NAMALWA (cell line): ENCODE data around the gene ATP11A.

Experiments
- DNase-seq: peaks from one replicate; pipeline ENCODE4 v3.0.0-alpha.2; 2015; ENCODE audit warnings: low spot score

Gene ATP11A

DNA sequence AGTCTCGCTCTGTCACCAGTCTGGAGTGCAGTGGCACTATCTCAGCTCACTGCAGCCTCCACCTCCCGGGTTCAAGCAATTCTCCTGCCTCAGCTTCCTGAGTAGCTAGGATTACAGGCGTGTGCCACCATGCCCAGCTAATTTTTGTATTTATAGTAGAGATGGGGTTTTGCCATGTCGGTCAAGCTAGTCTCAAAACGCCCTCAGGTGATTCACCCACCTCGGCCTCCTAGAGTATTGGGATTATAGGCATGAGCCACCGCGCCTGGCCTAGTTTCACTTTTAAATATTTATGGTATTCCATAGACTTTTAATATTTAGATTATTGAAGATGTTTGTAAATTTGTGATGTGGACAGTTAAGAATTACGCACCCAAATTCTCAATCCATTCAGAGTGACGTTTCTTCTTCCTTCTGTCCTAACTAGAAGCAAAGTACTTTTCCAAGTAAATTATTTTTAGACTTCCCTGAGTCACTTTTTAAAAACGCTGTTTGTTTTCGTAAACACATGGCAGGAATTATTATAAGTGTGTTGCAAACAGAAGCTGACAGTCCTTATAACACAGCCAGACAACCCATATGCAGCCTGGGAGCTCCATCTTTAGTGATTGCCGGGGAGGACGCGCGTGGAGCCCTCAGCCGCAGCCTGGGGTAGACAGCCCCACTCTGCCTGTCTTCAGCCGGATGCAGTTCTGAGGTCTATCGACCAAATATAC is 131.7 kb downstream of the ATP11A start:
- no peak for DNase-seq

DNA sequence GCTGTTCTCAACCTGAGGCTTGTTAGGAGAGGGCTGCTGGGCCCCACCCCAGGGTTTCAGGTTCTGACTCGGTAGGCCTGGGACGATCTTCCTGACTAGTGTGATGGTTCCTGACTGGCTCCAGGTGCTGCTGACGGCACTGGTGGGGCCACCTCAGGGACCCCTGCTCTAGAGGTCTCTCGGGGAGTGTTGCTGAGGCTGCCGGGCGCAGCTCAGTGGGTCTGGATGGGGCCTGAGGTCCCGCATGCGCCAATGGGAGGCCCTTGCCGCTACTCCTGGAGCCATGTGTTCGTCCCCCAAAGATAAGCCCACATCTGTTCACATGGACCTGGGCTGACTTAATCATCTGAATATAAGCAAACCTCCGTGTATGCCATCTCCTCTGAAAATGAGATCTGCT is 133.0 kb downstream of the ATP11A start:
- DNase-seq: no peak

DNA sequence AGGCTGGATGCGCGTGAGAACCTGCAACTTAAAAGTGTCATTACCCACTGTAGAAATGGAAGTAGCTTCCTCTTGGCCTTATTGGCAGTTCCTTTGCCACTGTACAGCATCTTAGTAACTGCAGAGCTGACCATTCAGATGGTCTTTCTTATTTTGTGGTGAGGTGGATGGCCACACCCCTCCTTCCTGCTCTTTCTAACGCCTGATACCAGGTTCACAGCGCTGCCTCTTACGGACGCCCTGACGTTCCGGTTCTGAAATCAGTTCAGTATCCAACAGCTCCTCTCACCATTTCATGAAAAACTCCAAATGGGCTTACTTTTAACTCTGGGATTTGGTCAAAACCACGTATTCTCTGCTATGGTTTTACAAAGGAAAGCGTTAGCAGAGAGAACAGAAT is 134.6 kb downstream of the ATP11A start:
- no peak for DNase-seq

DNA sequence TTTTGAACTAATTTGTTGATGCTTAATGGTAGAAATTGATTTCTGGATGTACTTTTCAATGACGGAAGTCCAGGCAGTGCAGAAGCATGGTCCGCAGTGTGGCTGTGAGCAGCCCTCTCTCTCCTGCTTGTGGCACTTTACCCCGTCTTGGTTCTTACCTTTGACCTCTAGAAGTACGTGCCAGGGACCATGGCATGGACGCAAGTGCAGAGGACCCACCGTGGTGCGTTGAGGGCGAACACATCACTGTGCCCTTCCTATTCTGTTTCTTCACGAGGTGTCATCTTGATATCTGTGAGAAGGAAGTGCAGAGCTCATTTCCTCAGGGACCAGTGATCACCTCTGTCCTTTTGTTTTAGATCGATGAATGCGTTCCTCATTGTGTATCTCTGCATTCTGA is 135.2 kb downstream of the ATP11A start:
- no peak for DNase-seq

DNA sequence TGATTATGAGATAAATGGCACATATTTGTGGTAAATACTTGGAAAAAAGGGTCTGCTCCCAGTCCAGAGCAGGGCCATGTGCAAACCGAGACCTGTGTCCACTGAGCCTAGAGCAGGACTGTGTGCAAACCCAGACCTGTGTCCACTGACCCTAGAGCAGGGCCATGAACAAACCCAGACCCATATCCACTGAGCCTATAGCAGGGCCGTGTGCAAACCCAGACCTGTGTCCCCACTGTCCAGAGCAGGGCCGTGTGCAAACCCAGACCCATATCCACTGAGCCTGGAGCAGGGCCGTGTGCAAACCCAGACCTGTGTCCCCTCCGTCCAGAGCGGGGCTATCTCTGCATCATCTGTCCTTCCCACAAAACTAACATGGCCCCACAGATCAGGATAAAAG is 136.0 kb downstream of the ATP11A start:
- DNase-seq: no peak

DNA sequence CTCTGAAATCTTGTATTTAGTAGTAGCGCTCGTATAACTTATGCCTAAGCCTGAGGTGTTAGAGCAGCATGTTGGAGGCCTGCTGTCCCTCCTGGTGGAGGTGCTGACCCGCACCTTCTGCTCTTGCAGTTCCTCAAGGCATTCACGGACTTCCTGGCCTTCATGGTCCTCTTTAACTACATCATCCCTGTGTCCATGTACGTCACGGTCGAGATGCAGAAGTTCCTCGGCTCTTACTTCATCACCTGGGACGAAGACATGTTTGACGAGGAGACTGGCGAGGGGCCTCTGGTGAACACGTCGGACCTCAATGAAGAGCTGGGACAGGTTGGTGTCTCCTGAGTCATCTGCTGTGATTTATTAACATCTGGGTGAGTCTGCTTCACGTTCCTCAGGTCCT is 136.7 kb downstream of the ATP11A start:
- DNase-seq: no peak

DNA sequence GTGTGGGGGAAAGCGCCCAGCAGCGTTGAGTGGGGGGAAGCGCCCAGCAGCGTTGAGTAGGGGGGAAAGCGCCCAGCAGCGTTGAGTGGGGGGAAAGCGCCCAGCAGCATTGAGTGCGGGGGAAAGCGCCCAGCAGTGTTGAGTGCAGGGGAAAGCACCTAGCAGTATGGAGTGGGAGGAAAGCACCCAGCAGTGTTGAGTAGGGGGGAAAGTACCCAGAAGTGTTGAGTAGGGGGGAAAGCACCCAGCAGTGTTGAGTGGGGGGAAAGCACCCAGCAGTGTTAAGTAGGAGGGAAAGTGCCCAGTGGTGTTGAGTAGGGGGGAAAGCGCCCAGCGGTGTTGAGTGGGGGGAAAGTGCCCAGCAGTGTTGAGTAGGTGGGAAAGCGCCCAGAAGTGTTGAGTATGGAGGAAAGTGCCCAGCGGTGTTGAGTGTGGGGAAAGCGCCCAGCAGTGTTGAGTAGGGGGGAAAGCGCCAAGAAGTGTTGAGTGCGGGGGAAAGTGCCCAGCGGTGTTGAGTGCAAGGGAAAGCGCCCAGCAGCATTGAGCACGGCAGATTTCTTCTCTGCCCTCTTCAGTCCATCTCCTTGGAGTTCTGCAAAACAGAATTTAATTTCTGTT is 138.4 kb downstream of the ATP11A start:
- peak; percentile 75 for DNase-seq

DNA sequence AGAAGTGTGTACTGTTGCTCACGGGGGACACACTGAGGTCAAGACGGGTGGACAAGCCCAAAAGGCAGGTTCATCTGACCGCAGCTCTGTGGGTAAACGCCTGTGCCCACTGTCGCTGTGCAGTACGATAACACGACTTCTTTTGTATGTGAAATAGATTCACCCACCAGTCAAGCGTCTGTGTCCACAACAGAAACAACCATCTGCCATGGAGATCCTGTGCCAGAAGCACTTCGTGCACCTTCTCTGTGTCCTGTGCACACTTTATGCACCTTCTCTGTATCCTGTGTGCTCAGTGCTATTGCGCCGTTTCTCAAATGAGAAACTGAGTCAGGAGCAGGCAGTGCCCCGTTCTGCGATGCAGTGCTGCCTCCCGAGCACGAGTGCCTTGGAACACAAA is 138.9 kb downstream of the ATP11A start:
- DNase-seq: no peak

DNA sequence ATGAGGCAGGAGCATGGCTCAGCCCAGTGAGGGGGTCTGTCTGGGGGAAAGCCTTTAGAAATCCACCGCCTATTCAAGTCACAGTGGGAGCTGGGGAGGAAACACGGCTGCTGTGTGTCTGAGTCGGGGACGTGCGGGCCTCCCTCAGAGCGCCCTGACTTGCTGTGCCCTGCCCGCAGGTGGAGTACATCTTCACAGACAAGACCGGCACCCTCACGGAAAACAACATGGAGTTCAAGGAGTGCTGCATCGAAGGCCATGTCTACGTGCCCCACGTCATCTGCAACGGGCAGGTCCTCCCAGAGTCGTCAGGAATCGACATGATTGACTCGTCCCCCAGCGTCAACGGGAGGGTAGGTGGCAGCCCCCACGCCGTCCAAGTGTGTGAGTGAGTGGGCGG is 141.4 kb downstream of the ATP11A start:
- no peak for DNase-seq

DNA sequence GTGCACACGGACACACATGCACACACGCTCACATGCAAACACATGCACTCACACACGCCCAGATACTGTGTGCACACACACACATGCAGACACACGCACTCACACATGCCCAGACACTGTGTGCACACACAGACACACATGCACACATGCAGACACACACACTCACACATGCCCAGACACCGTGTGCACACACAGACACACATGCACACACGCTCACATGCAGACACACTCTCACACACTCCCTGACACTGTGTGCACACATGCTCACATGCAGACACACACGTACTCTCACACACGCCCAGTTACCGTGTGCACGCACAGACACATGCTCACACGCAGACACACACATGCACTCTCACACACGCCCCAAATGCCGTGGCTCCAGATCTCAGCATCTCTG is 142.0 kb downstream of the ATP11A start:
- DNase-seq: no peak

DNA sequence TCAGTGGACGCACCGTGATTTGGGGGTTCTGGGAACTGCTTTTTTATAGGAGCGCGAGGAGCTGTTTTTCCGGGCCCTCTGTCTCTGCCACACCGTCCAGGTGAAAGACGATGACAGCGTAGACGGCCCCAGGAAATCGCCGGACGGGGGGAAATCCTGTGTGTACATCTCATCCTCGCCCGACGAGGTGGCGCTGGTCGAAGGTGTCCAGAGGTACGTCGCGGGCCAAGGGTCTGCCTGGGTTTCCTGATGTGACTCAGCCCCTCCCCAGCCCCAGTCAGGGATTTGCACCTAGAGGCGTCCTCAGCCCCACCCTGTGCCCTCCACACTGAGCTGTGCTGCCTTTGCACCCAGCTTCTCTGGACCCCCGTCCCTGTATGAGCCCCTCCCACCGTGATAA is 143.0 kb downstream of the ATP11A start:
- no peak for DNase-seq

DNA sequence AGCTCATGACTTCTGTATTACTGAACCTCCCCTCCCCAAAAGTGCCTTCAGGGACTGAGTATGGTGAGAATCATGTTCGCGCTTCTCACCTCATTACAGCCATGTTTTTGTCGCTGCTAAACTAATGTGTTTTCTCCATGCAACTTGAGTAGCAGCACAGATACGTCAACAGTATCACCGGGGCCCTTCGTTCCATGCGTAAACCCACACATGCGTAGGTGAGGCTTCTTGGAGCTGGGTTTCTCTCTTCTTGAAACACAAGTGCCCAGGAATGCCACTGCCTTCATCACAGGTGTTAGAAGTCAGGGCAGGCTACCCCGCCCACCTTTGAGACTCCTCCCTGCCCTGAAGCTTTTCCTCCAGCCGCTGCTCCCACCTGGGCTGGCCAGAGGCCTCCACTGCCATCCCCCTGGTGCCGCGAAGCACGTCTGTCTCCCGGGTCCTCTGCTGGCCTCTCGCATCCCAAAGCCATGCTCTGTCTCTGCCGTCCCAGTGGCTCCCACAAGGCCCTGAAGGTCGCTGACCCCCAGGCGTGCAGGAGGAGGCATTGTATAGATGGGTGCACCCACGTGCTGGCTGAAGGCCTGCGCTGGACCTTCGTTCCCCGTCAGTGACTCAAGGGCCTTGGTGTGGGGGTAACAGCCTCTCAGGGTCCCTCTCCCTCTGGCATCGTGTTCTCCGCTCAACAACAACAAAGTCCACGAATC is 143.9 kb downstream of the ATP11A start:
- DNase-seq: no peak

DNA sequence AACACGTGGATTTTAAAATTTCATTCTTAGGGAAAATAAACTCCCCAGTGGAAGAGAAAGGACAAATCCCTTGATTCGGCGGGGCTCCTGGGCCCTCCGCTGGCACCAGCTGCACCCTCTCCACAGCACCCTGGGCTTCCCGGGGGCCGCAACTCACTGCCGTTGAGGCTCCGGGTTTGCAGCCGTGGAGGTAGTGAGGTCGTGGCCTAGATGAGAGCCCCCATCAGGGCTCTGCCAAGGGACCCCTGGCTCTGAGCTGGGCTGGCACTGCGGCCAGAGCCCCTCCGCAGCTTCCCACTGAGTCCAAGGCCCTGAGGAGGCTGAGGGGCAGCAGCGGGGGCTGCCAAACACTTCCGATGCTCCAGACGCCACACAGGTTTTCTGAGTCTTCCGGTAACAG is 145.5 kb downstream of the ATP11A start:
- DNase-seq: no peak

DNA sequence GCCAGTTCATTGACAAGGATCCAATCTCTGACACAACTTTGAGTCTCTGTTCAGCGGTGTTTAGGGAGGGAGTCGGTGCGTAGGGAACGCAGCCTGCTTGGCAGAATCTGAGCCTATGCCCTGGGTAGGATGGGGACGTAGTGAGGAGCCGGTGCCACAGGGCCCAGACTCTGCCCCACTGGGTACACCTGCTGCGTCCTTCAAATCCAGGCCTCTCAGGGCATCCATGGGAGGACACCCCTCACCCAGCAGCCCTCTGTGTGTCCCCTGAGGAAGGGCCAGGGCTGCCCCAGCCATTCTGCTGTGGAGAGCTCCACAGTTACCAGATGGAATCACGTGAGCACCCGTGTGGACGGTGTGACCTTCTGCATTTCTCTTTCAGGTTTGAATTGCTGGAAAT is 146.0 kb downstream of the ATP11A start:
- DNase-seq: no peak

DNA sequence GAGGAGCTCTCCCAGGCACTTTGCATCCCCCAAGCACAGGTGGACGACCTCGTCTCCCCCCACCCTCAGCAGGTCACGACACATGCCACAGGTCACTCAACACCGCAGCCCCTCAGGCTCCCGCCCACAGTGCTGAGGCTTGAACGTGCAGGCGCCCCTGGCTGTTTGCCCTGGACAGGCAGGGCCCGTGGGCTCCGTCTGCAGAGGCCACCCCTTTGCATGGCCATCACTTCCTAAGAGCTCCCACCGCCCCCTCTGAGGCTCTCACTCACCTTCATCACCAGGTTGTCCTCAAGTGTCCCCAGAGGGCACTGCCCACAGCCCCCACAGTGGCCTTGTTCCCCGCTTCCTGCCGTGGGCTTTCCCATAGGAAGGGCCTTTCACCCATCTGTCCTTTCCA is 147.1 kb downstream of the ATP11A start:
- DNase-seq: no peak

DNA sequence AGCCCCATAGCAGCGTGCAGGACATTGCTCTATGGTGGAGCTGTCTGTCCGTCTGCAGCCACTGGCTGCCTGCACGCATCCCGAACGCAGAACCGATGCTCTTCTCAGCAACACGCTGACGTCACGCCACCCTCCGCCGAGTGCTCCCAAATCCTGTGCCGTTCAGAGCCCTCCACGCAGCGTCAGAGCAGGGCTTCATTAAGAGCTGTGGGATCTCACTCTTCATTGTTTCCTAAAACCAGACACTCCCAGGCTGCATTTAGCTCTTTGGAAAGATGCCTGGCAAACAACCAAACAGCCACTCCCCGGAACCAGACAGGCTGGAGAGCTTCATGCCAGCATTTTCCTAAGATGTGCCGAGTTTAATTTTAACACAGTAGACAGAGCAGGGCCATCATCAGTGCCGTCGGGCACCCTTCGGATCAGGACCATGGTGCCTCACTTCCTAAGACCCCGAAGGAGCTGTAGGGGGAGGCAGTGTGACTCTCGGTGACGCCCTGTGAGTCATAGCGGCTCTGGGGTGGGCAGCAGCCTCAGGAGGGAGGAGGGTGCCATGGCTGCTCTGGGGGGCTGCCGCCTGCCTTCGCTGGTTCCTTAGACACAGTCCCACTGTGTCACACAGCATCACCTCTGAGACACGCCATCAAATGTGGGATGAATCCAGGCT is 147.7 kb downstream of the ATP11A start:
- DNase-seq: no peak

DNA sequence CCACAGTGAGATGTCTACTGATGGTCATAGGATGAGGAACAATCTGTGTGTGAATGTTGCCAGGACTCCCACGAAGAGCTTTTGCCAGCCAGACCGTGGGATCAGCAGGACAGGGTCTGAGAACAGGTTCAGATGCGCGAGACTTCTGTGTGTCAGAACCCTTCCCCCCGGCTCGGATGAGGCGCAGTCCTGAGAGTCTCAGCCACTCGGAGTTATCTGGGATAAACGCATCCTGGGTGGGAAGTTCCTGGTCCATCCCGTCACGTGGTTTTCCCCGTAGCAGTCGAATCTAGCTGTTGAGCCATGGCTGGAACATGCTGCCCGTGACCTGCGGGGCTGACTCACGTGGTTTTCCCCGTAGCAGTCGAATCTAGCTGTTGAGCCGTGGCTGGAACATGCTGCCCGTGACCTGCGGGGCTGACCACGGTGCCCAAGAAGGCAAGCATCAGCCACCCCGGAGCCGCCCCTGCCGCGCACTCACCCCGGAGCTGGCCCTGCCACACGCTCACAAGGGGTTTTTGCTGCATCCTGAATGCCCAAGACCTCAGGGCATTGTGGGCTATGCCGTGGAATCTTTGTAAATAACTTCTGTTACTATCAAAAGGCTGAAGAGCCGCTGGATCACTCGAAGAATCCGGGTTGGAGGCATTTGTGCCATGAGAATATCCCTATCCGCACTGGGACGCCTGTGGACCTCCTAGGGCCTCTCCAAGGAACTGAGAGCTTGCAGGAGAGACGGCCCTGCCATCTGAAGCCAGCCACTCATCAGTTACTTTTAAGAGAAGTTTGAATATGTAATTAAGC is 148.4 kb downstream of the ATP11A start:
- DNase-seq: no peak

DNA sequence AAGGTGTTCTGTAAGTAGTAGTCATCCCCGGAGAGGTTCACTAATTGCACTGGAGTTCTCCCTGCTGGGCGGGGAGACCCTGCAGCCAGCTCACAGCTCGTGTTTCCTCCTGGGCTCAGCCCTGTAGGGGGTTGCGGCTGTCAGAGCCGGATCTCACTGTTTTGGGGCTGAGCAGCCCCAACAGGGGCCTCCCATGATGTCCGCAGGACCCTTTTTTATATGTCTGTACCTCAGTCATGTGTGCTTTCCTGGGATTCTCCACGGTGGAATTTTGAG is 148.9 kb downstream of the ATP11A start:
- no peak for DNase-seq

DNA sequence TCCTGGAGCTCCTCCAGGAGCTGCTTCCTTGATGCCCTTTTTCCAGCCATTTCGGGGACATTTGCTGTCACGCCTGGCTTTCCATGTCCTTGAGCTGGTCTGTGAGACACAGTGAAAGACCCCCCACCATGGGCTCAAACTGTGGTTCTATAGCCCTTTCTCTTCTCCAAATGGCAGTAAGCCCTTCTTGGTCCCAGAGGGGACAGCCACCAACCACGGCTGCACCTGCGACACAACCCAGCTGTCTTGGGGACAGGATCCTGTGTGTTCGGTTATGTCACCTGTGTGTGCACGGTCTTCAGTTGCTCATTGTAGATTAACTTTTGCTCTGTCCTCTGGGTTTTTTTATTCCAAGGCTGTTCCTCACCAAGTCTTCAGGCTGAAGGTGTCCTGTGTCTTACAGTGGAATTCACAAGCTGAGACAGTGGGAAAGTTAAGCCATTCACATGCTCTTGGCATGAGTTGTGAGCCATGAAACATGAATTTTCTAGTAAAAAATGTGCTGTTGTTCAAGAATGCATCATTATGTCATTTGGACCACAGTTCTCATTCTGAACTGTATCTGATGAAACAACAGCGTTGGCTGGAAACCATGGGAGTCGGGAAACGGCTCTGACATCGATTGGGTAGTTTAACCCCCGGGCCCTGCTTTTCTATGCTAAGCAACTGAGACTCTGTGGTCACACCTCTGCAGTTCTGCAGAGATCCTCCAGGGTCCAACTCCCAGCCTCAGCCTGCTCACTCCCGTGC is 149.7 kb downstream of the ATP11A start:
- DNase-seq: peak; percentile 20

DNA sequence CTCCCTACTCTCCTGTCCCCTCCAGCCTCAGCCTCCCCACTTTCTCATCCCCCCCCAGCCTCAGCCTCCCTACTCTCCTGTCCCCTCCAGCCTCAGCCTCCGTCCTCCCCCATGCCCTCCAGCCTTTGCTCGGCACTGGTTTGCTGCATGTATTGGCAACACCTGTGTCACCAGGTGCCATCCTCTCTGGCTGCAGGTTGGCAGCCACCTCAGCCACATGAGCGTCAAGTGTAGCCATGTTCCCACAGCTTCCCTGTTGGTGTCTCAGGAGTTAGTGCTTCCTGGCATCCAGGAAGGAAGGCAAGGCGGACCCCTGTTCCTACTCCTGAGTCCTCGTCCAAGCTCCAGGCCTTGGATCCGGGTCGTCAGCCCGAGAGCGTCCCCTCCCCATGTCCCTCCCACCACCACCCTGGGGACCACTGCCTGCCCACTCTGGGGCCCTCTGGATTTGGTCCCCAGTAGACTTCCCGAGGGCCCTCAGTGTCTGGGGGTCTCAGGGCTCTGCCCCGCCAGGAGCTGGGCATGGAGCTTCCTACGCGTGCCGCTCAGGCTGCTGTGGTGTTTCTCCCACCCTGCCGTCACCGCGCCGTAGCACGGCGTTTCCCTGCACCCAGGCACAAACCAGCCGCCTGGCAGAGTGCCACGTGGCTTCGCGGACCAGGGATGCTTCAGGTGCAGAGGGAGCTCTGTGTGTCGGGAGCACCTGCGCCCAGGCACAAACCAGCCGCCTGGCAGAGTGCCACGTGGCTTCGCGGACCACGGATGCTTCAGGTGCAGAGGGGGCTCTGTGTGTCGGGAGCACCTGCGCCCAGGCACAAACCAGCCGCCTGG is 150.8 kb downstream of the ATP11A start:
- DNase-seq: no peak
